Stimulated activated effector memory CD8-positive, alpha-beta T cell treated with anti-CD3 and anti-CD28 coated beads, Interleukin-12 subunit alpha, Interleukin-12 subunit beta, amount 100 ng/mL, for 72 hours (primary cell): Measurements from ENCODE around the gene SEMA4D.
A peak's percentile ranks its signal among the peaks of the same experiment; 100 is the strongest.

Experiments
- ATAC-seq: fragments of 150-1000 bp; cut with Tn5 transposase; 2 replicates; pipeline ENCODE4 v1.10.0; 2021
- DNase-seq, 2 donors: peaks; one replicate each; pipeline ENCODE4 v3.0.0; 2021 to 2022; ENCODE audit warnings: low spot score in 2 of 2
- H3K27ac Mint-ChIP-seq: one replicate; pipeline ENCODE4 v1.8.0; 2022; ENCODE audit warnings: mild to moderate bottlenecking, mixed read lengths
- H3K36me3 Mint-ChIP-seq: one replicate; pipeline ENCODE4 v1.8.0; 2022; ENCODE audit warnings: mild to moderate bottlenecking, mixed read lengths
- H3K4me1 Mint-ChIP-seq: one replicate; pipeline ENCODE4 v1.8.0; 2022; ENCODE audit warnings: mixed read lengths
- H3K4me3 Mint-ChIP-seq: one replicate; pipeline ENCODE4 v1.8.0; 2022; ENCODE audit warnings: mild to moderate bottlenecking, mixed read lengths
- H3K9me3 Mint-ChIP-seq: one replicate; pipeline ENCODE4 v1.8.0; 2022; ENCODE audit warnings: mixed read lengths

The SEMA4D gene

GRCh38 chr9:89497978-89498851 is at the start of gene SEMA4D:
Gene SEMA4D, minus strand, starts transcription at chr9:89498113. Its CDS starts 92,657 bp downstream, at chr9:89405456.
- peak; percentile 34 for ATAC-seq
- peaks cover 26% of the 10 kb centered on the region for H3K36me3 Mint-ChIP-seq
- H3K27ac Mint-ChIP-seq, result peak within 1 kb of the TSS; percentile 92
- peak within 1 kb of the TSS; percentile 93 for H3K4me3 Mint-ChIP-seq
- H3K9me3 Mint-ChIP-seq, result no peaks in the 10 kb centered on the region
- DNase-seq, result peak in 1 of 2 donors; percentile 74
- peaks cover 85% of the 10 kb centered on the region for H3K4me1 Mint-ChIP-seq

GRCh38 chr9:89547000-89547399 is 49.1 kb upstream of the SEMA4D start:
- Mint-ChIP-seq H3K27ac (no peak overlapping the region), H3K9me3 (peaks cover 16% of the 10 kb centered on the region), H3K4me1 (peaks cover 25% of the 10 kb centered on the region), H3K4me3 (no peak overlapping the region), H3K36me3 (no peaks in the 10 kb centered on the region)
- DNase-seq (no peak), ATAC-seq (no peak)

- Mint-ChIP-seq H3K4me1 (peaks cover 49% of the 10 kb centered on the region), H3K9me3 (peaks cover 16% of the 10 kb centered on the region), H3K27ac (peak overlapping the region; percentile 23), H3K4me3 (no peak overlapping the region), H3K36me3 (peaks cover 5% of the 10 kb centered on the region)
- DNase-seq (no peak), ATAC-seq (no peak)
These were observed 46.4 kb upstream of the SEMA4D start for GRCh38 chr9:89544279-89544661.

GRCh38 chr9:89543621-89544278 is 45.8 kb upstream of the SEMA4D start:
- H3K9me3 Mint-ChIP-seq, result peaks cover 16% of the 10 kb centered on the region
- H3K4me3 Mint-ChIP-seq, result no peak overlapping the region
- H3K36me3 Mint-ChIP-seq, result peaks cover 5% of the 10 kb centered on the region
- no peak overlapping the region for H3K27ac Mint-ChIP-seq
- DNase-seq, result no peak
- ATAC-seq, result no peak
- H3K4me1 Mint-ChIP-seq, result peaks cover 50% of the 10 kb centered on the region

- DNase-seq (no peak), ATAC-seq (no peak)
- Mint-ChIP-seq H3K27ac (peak overlapping the region; percentile 45), H3K36me3 (peaks cover 5% of the 10 kb centered on the region), H3K4me3 (no peak overlapping the region), H3K4me1 (peaks cover 56% of the 10 kb centered on the region), H3K9me3 (peaks cover 16% of the 10 kb centered on the region)
These were observed 45.2 kb upstream of the SEMA4D start for GRCh38 chr9:89543111-89543510.

- no peak overlapping the region for H3K4me3 Mint-ChIP-seq
- H3K36me3 Mint-ChIP-seq, result peaks cover 5% of the 10 kb centered on the region
- H3K9me3 Mint-ChIP-seq, result peaks cover 16% of the 10 kb centered on the region
- peak overlapping the region; percentile 45 for H3K27ac Mint-ChIP-seq
- peaks cover 62% of the 10 kb centered on the region for H3K4me1 Mint-ChIP-seq
- no peak for ATAC-seq
- DNase-seq, result no peak
These were observed 44.6 kb upstream of the SEMA4D start for GRCh38 chr9:89542401-89543021.

- Mint-ChIP-seq H3K27ac (peak overlapping the region; percentile 45), H3K4me3 (no peak overlapping the region), H3K36me3 (peaks cover 5% of the 10 kb centered on the region), H3K9me3 (peaks cover 16% of the 10 kb centered on the region), H3K4me1 (peaks cover 69% of the 10 kb centered on the region)
- DNase-seq (no peak), ATAC-seq (no peak)
These were observed 43.9 kb upstream of the SEMA4D start for GRCh38 chr9:89541798-89542197.

- Mint-ChIP-seq H3K9me3 (no peaks in the 10 kb centered on the region), H3K4me1 (peaks cover 87% of the 10 kb centered on the region), H3K4me3 (no peak overlapping the region), H3K36me3 (peaks cover 5% of the 10 kb centered on the region), H3K27ac (peak overlapping the region; percentile 91)
- DNase-seq (no peak), ATAC-seq (no peak)
These were observed 41.5 kb upstream of the SEMA4D start for GRCh38 chr9:89539374-89539773.

- Mint-ChIP-seq H3K36me3 (peaks cover 5% of the 10 kb centered on the region), H3K4me1 (peaks cover 86% of the 10 kb centered on the region), H3K9me3 (no peaks in the 10 kb centered on the region), H3K4me3 (no peak overlapping the region), H3K27ac (peak overlapping the region; percentile 91)
- ATAC-seq, result no peak
- no peak for DNase-seq
These were observed 41.0 kb upstream of the SEMA4D start for GRCh38 chr9:89538871-89539270.

- Mint-ChIP-seq H3K36me3 (peaks cover 5% of the 10 kb centered on the region), H3K4me1 (peaks cover 94% of the 10 kb centered on the region), H3K27ac (peak overlapping the region; percentile 94), H3K9me3 (no peaks in the 10 kb centered on the region), H3K4me3 (peak overlapping the region; percentile 41)
- ATAC-seq, result no peak
- no peak for DNase-seq
These were observed 39.3 kb upstream of the SEMA4D start for GRCh38 chr9:89537166-89537565.

- no peaks in the 10 kb centered on the region for H3K9me3 Mint-ChIP-seq
- ATAC-seq (peak; percentile 69), DNase-seq (peak in 1 of 2 donors; percentile 69)
- peak overlapping the region; percentile 94 for H3K27ac Mint-ChIP-seq
- H3K36me3 Mint-ChIP-seq, result peaks cover 4% of the 10 kb centered on the region
- peak overlapping the region; percentile 41 for H3K4me3 Mint-ChIP-seq
- H3K4me1 Mint-ChIP-seq, result peaks cover 92% of the 10 kb centered on the region
These were observed 38.7 kb upstream of the SEMA4D start for GRCh38 chr9:89536600-89536999.

- peaks cover 92% of the 10 kb centered on the region for H3K4me1 Mint-ChIP-seq
These were observed 38.2 kb upstream of the SEMA4D start for GRCh38 chr9:89536145-89536574.

GRCh38 chr9:89535461-89535860 is 37.5 kb upstream of the SEMA4D start:
- Mint-ChIP-seq H3K4me1 (peaks cover 94% of the 10 kb centered on the region), H3K9me3 (no peaks in the 10 kb centered on the region), H3K27ac (peak overlapping the region; percentile 94), H3K4me3 (peak overlapping the region; percentile 41), H3K36me3 (no peaks in the 10 kb centered on the region)
- no peak for ATAC-seq
- DNase-seq, result no peak

More at GRCh38 chr9:89536145-89536574, 38.2 kb upstream of the SEMA4D start:
- peak overlapping the region; percentile 94 for H3K27ac Mint-ChIP-seq
- peak overlapping the region; percentile 41 for H3K4me3 Mint-ChIP-seq
- ATAC-seq (peak; percentile 78), DNase-seq (peak in 1 of 2 donors; percentile 70)
- no peaks in the 10 kb centered on the region for H3K9me3 Mint-ChIP-seq
- peaks cover under 1% of the 10 kb centered on the region for H3K36me3 Mint-ChIP-seq

GRCh38 chr9:89534515-89535287 is 36.8 kb upstream of the SEMA4D start:
- no peak for ATAC-seq
- Mint-ChIP-seq H3K27ac (peak overlapping the region; percentile 94), H3K4me1 (peaks cover 94% of the 10 kb centered on the region), H3K4me3 (peak overlapping the region; percentile 41), H3K36me3 (no peaks in the 10 kb centered on the region), H3K9me3 (no peaks in the 10 kb centered on the region)
- DNase-seq, result no peak
